Psoas muscle (tissue), 8 donors: ENCODE results near the gene EPB41L4A. TPM values are rescaled to one million over a fixed set of nuclear protein-coding genes. Genes with fewer than 3 reads are reported as not detected.

Source experiments
- ATAC-seq, 4 donors: fragments of 200-7000 bp; cut with Tn5 transposase; one replicate each; pipeline ENCODE4 v1.9.1; 2020; ENCODE audit warnings: moderate library complexity in 3 of 4, mild to moderate bottlenecking in 2 of 4
- DNase-seq, 2 donors: peaks; one replicate each; pipeline ENCODE4 v3.0.0-alpha.2; 2020
- H3K27ac ChIP-seq: fragments of 200-600 bp; one replicate; pipeline ENCODE4 v1.8.0; 2022
- H3K27me3 ChIP-seq, 3 donors: fragments of 200-600 bp in 1 of 3; one replicate each; pipeline versions ENCODE4 v1.6.1 to v1.8.0; 2013 to 2022; ENCODE audit warnings: low read length in 2 of 3, mild to moderate bottlenecking in 2 of 3, moderate library complexity in 1 of 3; ENCODE audit not compliant: insufficient read depth in 3 of 3
- H3K36me3 ChIP-seq, 2 donors: fragments of 200-600 bp in 1 of 2; one replicate each; pipeline versions ENCODE4 v1.6.1 to v1.8.0; 2013 to 2022; ENCODE audit warnings: low read depth in 1 of 2, mild to moderate bottlenecking in 1 of 2, moderate library complexity in 1 of 2; ENCODE audit not compliant: insufficient read depth in 1 of 2
- H3K4me1 ChIP-seq: fragments of 200-600 bp; one replicate; pipeline ENCODE4 v1.8.0; 2022
- H3K4me3 ChIP-seq: fragments of 200-600 bp; one replicate; pipeline ENCODE4 v1.8.0; 2022; ENCODE audit warnings: mild to moderate bottlenecking
- H3K9me3 ChIP-seq: fragments of 200-600 bp; one replicate; pipeline ENCODE4 v1.8.0; 2022
- WGBS, 3 donors: extraction: QIAGEN DNeasy Blood & Tissue Kit; methylation state at CpG; one replicate each; pipeline versions ENCODE4 v1.1.6 to v1.1.7; 2013; 5-methylcytosine and 5-hydroxymethylcytosine counted together
- intact Hi-C, 2 donors: fragments of 100-400 bp; cut with DNase I; formaldehyde crosslinking; loops; one replicate each; pipeline versions ENCODE4 v1.11.0 to v1.14.2; 2022
- polyA plus RNA-seq, 3 donors: library from polyadenylated mRNA; stranded (reverse); fragments of 200-250 nt; gene quantifications; one replicate each; pipeline ENCODE4 v1.2.3, GENCODE V29; 2013
- total RNA-seq, 4 donors: library from RNA; stranded (reverse); fragmentation: NEBNext Ultra II Directional in 2 of 4; extraction: Animal tissue kit (Norgen Biotek cat#: 25700) in 2 of 4; gene quantifications; one replicate each; pipeline versions ENCODE4 v1.2.1 to v1.2.4, GENCODE V29; 2021 to 2023
- TF ChIP-seq, protein P1 (sequence below): fragments of 200-600 bp; IDR thresholded peaks from one replicate; pipeline ENCODE4 v1.8.0; 2022; ENCODE audit warnings: antibody characterized with exemption
- donor health status: healthy with polysubstance abuse.
- donor health status: DM: no; HTN: no; CAD: no; lungs with moderate emphysema.
- donor health status: Bipolar disorder and iron deficiency.
- donor health status: healthy.
- donor health status: DM: yes; HTN: yes; CAD: no.
- donor health status: DM: no; HTN: no; CAD: no.
- donor health status: DM: no; HTN: no; CAD: no.
- donor health status: DM: yes; HTN: yes; CAD: no.

The EPB41L4A gene
- total and polyA plus RNA-seq, 7 donors = 1.0 to 7.2 (median 1.9) TPM

DNA sequence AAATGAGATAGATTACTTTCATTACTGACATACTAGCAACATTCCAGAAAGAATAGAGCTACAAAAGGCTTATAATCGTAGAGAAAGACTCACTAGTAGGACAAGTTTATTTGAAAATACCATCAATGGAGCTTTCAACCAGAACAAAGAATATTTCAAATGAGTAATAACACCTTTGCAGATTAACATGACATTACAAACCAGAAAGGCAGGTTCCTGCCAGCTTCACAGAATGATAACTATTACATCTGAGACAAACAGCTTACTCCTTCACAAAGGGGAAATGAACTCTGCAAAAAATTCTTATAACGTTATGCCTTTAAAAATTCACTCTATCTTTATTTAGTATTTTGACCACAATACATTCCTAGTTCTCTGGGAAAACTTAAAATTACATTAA is 103.1 kb downstream of the EPB41L4A start:
- 71 to 81% (median 72%) methylated on average over 2 of the region's 2 CpGs for WGBS, 3 donors

DNA sequence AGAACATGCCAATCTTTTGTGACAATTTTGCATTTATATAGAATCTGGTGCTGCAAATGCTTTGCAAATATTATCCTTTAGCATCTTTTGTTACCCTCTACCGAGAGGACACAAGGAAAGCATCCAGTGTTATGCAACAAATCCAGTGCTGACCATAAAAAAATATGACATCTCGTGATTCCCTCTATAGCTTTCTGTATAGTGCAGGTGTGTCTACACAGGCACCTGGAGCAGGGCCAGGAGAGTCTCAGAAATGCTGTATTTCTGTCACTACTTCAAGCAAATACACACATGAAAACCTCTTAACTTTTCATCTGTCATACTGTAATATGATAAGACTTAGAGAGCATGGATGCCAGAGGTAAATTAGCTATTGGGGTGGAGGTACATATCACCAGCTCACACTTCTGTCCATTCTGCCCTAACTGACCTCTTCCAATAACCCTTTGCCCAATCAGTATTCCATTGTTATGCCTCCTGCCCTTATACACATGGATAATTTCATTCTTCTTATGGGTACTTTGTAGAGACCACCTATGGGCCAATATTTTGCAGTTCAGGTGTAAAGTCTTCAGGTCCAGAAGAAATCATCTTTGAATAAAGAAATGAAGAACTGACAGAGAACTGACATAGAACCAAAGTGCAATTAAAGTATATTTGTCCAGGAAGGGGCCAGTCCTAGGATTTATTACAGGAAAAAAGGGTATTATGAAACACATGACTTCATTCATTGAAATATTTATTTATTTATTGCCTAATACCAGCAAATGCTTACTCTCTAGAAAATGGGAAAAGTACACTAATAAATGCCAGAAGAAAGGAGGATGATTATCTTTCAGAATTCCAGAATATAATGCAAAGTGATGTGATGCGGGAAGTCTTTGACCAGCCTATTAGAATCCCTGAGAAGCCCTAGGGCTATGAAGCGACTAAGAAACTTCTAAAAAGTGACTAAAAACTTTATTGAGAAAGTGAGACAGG is 106.5 kb downstream of the EPB41L4A start:
- Histone ChIP-seq H3K9me3 (no peaks in the 10 kb centered on the region), H3K27me3 (no peaks in the 10 kb centered on the region), H3K27ac (no peak overlapping the region), H3K36me3 (no peaks in the 10 kb centered on the region), H3K4me1 (no peaks in the 10 kb centered on the region), H3K4me3 (no peak overlapping the region)
- intact Hi-C loops = no loop called here
- TF ChIP-seq, protein P1, sequence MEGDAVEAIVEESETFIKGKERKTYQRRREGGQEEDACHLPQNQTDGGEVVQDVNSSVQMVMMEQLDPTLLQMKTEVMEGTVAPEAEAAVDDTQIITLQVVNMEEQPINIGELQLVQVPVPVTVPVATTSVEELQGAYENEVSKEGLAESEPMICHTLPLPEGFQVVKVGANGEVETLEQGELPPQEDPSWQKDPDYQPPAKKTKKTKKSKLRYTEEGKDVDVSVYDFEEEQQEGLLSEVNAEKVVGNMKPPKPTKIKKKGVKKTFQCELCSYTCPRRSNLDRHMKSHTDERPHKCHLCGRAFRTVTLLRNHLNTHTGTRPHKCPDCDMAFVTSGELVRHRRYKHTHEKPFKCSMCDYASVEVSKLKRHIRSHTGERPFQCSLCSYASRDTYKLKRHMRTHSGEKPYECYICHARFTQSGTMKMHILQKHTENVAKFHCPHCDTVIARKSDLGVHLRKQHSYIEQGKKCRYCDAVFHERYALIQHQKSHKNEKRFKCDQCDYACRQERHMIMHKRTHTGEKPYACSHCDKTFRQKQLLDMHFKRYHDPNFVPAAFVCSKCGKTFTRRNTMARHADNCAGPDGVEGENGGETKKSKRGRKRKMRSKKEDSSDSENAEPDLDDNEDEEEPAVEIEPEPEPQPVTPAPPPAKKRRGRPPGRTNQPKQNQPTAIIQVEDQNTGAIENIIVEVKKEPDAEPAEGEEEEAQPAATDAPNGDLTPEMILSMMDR = no peak
- ATAC-seq (no peak), DNase-seq (no peak)
- 88 to 91% (median 89%) methylated on average over 4 of the region's 4 CpGs for WGBS, 3 donors

More for the DNA sequence above, 103.1 kb downstream of the EPB41L4A start:
- TF ChIP-seq, protein P1 = no peak
- Histone ChIP-seq H3K27ac (no peak overlapping the region), H3K27me3 (no peaks in the 10 kb centered on the region), H3K4me1 (no peaks in the 10 kb centered on the region), H3K9me3 (no peaks in the 10 kb centered on the region), H3K4me3 (no peak overlapping the region), H3K36me3 (no peaks in the 10 kb centered on the region)
- ATAC-seq = no peak
- DNase-seq = no peak
- intact Hi-C loops = no loop called here

- TF ChIP-seq, protein P1 = no peak
- WGBS, 3 donors = 96 to 100% (median 100%) methylated on average over 1 of the region's 1 CpG
- Histone ChIP-seq H3K27ac (no peak overlapping the region), H3K4me1 (no peaks in the 10 kb centered on the region), H3K9me3 (no peaks in the 10 kb centered on the region), H3K36me3 (no peaks in the 10 kb centered on the region), H3K27me3 (no peaks in the 10 kb centered on the region), H3K4me3 (no peak overlapping the region)
- DNase-seq (no peak), ATAC-seq (no peak)
- intact Hi-C loops = no loop called here
Observed at GRCh38 chr5:112310746-112311145, 108.3 kb downstream of the EPB41L4A start.

DNA sequence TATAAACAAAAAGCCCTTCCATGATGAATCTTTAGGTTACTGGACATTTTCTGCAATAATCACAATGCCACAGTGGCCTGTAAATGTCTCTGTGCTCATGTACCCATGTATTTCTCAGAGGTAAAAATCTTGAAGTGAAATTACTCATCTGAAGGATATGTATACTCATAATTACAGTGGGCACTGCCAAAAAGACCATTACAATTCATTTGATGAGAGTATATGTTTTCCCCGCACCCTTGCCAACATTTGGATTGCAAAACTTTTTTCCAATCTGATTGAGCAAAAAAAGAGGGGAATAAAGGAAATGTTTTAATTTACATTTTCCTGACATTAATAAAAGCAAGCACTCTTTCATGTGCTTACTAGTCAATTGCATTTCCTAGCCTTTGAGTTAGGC is 110.5 kb downstream of the EPB41L4A start:
- WGBS, 3 donors = 90 to 96% (median 94%) methylated on average over 1 of the region's 1 CpG

More for the DNA sequence above, 110.5 kb downstream of the EPB41L4A start:
- DNase-seq = no peak
- Histone ChIP-seq H3K36me3 (no peaks in the 10 kb centered on the region), H3K27me3 (no peaks in the 10 kb centered on the region), H3K4me1 (peaks cover 14% of the 10 kb centered on the region), H3K9me3 (no peaks in the 10 kb centered on the region), H3K27ac (no peak overlapping the region), H3K4me3 (no peak overlapping the region)
- TF ChIP-seq, protein P1 = no peak
- intact Hi-C loops = no loop called here
- ATAC-seq = no peak
